ENCODE measurements around the gene GNLY. TPM values are rescaled to one million over a fixed set of nuclear protein-coding genes. Genes with fewer than 3 reads are reported as not detected.

GNLY gene
- total RNA-seq, 1 donor from 2014 or later: not detected

- H3K4me3 Mint-ChIP-seq (ENCODE audit: unreplicated experiment): no peak overlapping the region
Observed at GRCh38 chr2:85672456-85672855, 21.7 kb upstream of the GNLY start.

GRCh38 chr2:85673716-85674375 lies 20.3 kb upstream of the GNLY start:
- no peak overlapping the region for H3K4me3 ChIP-seq (ENCODE audit: insufficient read depth, low read depth, low read length)
- no peak overlapping the region for H3K4me2 ChIP-seq (ENCODE audit: low read length)
- FAIRE-seq (no peak), DNase-seq (ENCODE audit: low read depth) (no peak)
- H4K20me1 ChIP-seq (ENCODE audit: insufficient read depth, low read length): no peaks in the 10 kb centered on the region
- H2AFZ ChIP-seq (ENCODE audit: low read depth, low read length): no peak overlapping the region
- H3K27ac ChIP-seq (ENCODE audit: low read depth, low read length): no peak overlapping the region
- no peaks in the 10 kb centered on the region for H3K79me2 ChIP-seq (ENCODE audit: insufficient read depth, low read length)
- Mint-ChIP-seq H3K27ac (ENCODE audit: unreplicated experiment) (no peak overlapping the region), H3K36me3 (ENCODE audit: low read depth, unreplicated experiment) (no peaks in the 10 kb centered on the region), H3K4me3 (ENCODE audit: unreplicated experiment) (no peak overlapping the region), H3K27me3 (ENCODE audit: low read depth, unreplicated experiment) (peaks cover 28% of the 10 kb centered on the region), H3K9me3 (ENCODE audit: unreplicated experiment) (peaks cover 4% of the 10 kb centered on the region), H3K4me1 (ENCODE audit: low read depth, unreplicated experiment) (no peaks in the 10 kb centered on the region)
- peaks cover 5% of the 10 kb centered on the region for H3K27me3 ChIP-seq (ENCODE audit: insufficient read depth, low read length)
- H3K4me1 ChIP-seq (ENCODE audit: insufficient read depth, low read length): peaks cover under 1% of the 10 kb centered on the region
- H3K9me3 ChIP-seq (ENCODE audit: insufficient read depth, low read depth, low read length): no peaks in the 10 kb centered on the region
- no peak overlapping the region for H3K9ac ChIP-seq (ENCODE audit: low read length)
- no peaks in the 10 kb centered on the region for H3K36me3 ChIP-seq (ENCODE audit: insufficient read depth, low read length)
- TF ChIP-seq CTCF (IDR thresholded peaks at IDR 0.05; ENCODE audit: insufficient read depth, low read depth, low read length) (no peak), EZH2 (IDR thresholded peaks at IDR 0.05; ENCODE audit: insufficient read depth, low read length) (no peak)

More at GRCh38 chr2:85672456-85672855, 21.7 kb upstream of the GNLY start:
- no peaks in the 10 kb centered on the region for H3K36me3 ChIP-seq (ENCODE audit: insufficient read depth, low read length)
- H3K27me3 ChIP-seq (ENCODE audit: insufficient read depth, low read length): peaks cover 5% of the 10 kb centered on the region
- Mint-ChIP-seq H3K36me3 (ENCODE audit: low read depth, unreplicated experiment) (no peaks in the 10 kb centered on the region), H3K27me3 (ENCODE audit: low read depth, unreplicated experiment) (peaks cover 29% of the 10 kb centered on the region), H3K9me3 (ENCODE audit: unreplicated experiment) (peaks cover 4% of the 10 kb centered on the region), H3K27ac (ENCODE audit: unreplicated experiment) (peak overlapping the region; percentile 13), H3K4me1 (ENCODE audit: low read depth, unreplicated experiment) (no peaks in the 10 kb centered on the region)
- H4K20me1 ChIP-seq (ENCODE audit: insufficient read depth, low read length): no peaks in the 10 kb centered on the region
- H3K9ac ChIP-seq (ENCODE audit: low read length): no peak overlapping the region
- H3K4me3 ChIP-seq (ENCODE audit: insufficient read depth, low read depth, low read length): no peak overlapping the region
- no peak overlapping the region for H3K4me2 ChIP-seq (ENCODE audit: low read length)
- H2AFZ ChIP-seq (ENCODE audit: low read depth, low read length): no peak overlapping the region
- H3K9me3 ChIP-seq (ENCODE audit: insufficient read depth, low read depth, low read length): no peaks in the 10 kb centered on the region
- H3K27ac ChIP-seq (ENCODE audit: low read depth, low read length): no peak overlapping the region
- peaks cover 3% of the 10 kb centered on the region for H3K4me1 ChIP-seq (ENCODE audit: insufficient read depth, low read length)
- no peak for TF ChIP-seq CTCF (IDR thresholded peaks at IDR 0.05; ENCODE audit: insufficient read depth, low read depth, low read length)
- TF ChIP-seq EZH2 (IDR thresholded peaks at IDR 0.05; ENCODE audit: insufficient read depth, low read length): no peak
- no peak for FAIRE-seq
- DNase-seq (ENCODE audit: low read depth): no peak
- H3K79me2 ChIP-seq (ENCODE audit: insufficient read depth, low read length): no peaks in the 10 kb centered on the region

- H3K27ac Mint-ChIP-seq (ENCODE audit: unreplicated experiment): no peak overlapping the region
- TF ChIP-seq CTCF (IDR thresholded peaks at IDR 0.05; ENCODE audit: insufficient read depth, low read depth, low read length) (no peak), EZH2 (IDR thresholded peaks at IDR 0.05; ENCODE audit: insufficient read depth, low read length) (no peak)
- no peak overlapping the region for H3K9ac ChIP-seq (ENCODE audit: low read length)
- H3K4me1 Mint-ChIP-seq (ENCODE audit: low read depth, unreplicated experiment): no peaks in the 10 kb centered on the region
- H3K4me2 ChIP-seq (ENCODE audit: low read length): no peak overlapping the region
- H4K20me1 ChIP-seq (ENCODE audit: insufficient read depth, low read length): no peaks in the 10 kb centered on the region
- no peaks in the 10 kb centered on the region for H3K9me3 ChIP-seq (ENCODE audit: insufficient read depth, low read depth, low read length)
- no peak overlapping the region for H2AFZ ChIP-seq (ENCODE audit: low read depth, low read length)
- peaks cover 4% of the 10 kb centered on the region for H3K9me3 Mint-ChIP-seq (ENCODE audit: unreplicated experiment)
- no peak overlapping the region for H3K4me3 Mint-ChIP-seq (ENCODE audit: unreplicated experiment)
- no peak for FAIRE-seq
- no peak for DNase-seq (ENCODE audit: low read depth)
- no peaks in the 10 kb centered on the region for H3K36me3 ChIP-seq (ENCODE audit: insufficient read depth, low read length)
- no peak overlapping the region for H3K27ac ChIP-seq (ENCODE audit: low read depth, low read length)
- no peaks in the 10 kb centered on the region for H3K79me2 ChIP-seq (ENCODE audit: insufficient read depth, low read length)
- peaks cover 3% of the 10 kb centered on the region for H3K4me1 ChIP-seq (ENCODE audit: insufficient read depth, low read length)
- no peak overlapping the region for H3K4me3 ChIP-seq (ENCODE audit: insufficient read depth, low read depth, low read length)
- H3K27me3 ChIP-seq (ENCODE audit: insufficient read depth, low read length): peaks cover 5% of the 10 kb centered on the region
- H3K27me3 Mint-ChIP-seq (ENCODE audit: low read depth, unreplicated experiment): peaks cover 26% of the 10 kb centered on the region
- H3K36me3 Mint-ChIP-seq (ENCODE audit: low read depth, unreplicated experiment): no peaks in the 10 kb centered on the region
Observed at GRCh38 chr2:85674417-85674816, 19.7 kb upstream of the GNLY start.

Measured in astrocyte (in vitro differentiated cells and primary cell).